T-helper 2 cell (primary cell): ENCODE measurements around the gene TRIP13.
"Not testable (repeated sequence)": the region's sequence is repeated elsewhere in the genome, so short reads cannot be mapped to it uniquely, and the experiment has no call there.

Source experiments
- DNase-seq, 5 experiments: peaks; one replicate each; pipeline versions ENCODE4 v3.0.0 to v3.0.0-alpha.2; 2012 to 2022

TRIP13 gene

GRCh38 chr5:921456-922435, 29.1 kb downstream of the TRIP13 start:
- no peak for DNase-seq

GRCh38 chr5:922436-923280, 30.0 kb downstream of the TRIP13 start:
- no peak for DNase-seq

- peak; percentile 34 to 76 (median 54) for DNase-seq
Measured at GRCh38 chr5:923281-923873, 30.7 kb downstream of the TRIP13 start.

GRCh38 chr5:926417-927171, 33.9 kb downstream of the TRIP13 start:
- peak in 1 of 5 experiments; percentile 29 for DNase-seq

DNA sequence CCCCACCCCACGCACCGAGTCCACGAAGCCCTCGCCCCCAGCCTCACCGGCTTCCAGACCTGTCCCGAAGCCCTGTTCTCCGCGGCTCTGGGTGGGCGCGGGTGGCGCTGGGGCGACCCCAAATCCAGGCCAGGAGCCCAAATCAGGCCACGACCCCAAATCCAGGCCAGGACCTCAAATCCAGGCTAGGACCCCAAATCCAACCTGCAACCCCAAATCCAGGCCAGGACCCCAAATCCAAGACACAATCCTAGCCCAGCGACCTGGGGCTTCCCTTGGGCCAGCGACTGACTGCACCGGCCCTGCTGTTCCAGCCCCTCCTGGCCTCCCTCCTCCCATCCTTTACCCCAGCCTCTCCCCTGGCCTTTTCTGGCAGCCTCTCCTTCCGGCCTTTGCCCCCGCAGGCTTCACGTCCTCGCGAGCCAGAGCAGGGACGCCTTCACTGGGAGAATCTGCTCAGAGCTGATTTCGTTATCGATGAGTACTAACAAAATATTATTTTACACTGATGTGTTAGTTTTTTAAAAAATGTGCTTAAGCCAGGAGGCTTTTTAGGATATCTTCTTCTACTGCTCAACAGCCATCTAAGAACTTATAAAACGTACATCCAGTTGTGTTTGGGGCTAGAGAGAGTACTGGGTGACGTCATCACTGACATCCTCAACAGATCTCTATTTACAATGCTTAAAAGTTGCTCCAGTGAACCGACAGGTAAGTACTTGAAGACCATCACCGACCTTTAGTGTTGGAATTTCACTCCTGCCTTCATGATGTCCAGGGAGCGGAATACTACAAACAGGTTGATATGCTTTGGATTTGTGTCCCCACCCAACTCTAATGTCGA, 34.7 kb downstream of the TRIP13 start:
- no peak for DNase-seq

GRCh38 chr5:929182-929581, 36.5 kb downstream of the TRIP13 start:
- not testable (repeated sequence) for DNase-seq

- DNase-seq = no peak
Measured at GRCh38 chr5:929596-929995, 36.9 kb downstream of the TRIP13 start.

DNA sequence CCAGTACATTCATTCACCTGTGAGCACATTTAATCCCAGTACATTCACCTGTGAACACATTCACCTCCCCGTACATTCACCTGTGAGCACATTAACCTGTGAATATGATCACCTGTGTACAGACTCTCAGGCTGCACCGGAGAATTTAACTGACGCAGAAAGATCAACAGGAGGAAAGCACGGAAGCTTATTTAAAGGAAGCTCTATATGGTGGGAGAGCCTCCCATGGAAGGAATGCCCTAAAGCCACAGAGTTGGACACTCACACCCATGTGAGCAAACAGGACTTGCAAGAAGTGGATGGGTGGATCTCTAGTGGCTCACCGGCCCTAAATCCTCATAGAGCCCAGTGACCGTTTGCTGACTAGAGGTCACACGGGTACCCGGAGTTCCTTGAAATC, 38.2 kb downstream of the TRIP13 start:
- DNase-seq = no peak

GRCh38 chr5:931570-932145, 39.0 kb downstream of the TRIP13 start:
- DNase-seq = no peak

DNA sequence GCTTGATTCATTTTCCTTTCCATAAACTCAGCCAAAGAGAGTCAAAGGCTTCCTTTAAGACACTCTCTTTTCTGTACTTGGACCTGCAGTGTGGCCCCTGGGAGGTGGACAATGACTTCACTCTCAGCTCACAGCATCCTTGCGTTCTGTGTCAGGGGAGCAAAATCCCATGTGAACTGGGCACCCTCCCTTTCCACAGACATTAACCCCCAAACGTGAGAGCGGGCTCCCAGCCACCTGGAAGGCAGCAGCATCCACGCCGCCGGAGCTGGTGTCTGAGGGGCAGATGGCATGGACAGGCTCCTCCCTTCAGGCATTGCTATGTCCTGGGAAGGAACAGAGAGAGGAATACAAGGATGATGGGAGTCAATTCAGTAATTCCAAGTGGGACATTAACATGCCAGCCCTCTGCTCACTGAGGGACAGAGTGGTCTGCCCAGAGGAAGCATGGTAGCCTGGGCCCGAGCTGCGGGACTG, 39.5 kb downstream of the TRIP13 start:
- no peak for DNase-seq

- no peak for DNase-seq
Measured at GRCh38 chr5:932628-933250, 40.1 kb downstream of the TRIP13 start.

GRCh38 chr5:933251-933861, 40.7 kb downstream of the TRIP13 start:
- DNase-seq = no peak

DNA sequence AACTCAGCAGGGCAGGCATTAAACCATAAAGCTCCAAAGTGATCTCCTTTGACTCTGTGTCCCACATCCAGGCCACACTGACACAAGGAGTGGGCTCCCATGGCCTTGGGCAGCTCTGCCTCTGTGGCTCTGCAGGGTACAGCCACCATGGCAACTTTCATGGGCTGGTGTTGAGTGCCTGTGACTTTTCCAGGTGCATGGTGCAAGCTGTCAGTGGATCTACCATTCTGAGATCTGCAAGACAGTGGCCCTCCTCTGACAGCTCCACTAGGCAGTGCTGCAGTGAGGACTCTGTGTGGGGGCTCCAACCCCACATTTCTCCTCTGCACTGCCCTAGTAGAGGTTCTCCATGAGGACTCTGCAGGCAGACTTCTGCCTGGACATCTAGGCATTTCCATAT, 41.3 kb downstream of the TRIP13 start:
- DNase-seq = not testable (repeated sequence)

- not testable (repeated sequence) for DNase-seq
Measured at GRCh38 chr5:934381-934967, 41.8 kb downstream of the TRIP13 start.

DNA sequence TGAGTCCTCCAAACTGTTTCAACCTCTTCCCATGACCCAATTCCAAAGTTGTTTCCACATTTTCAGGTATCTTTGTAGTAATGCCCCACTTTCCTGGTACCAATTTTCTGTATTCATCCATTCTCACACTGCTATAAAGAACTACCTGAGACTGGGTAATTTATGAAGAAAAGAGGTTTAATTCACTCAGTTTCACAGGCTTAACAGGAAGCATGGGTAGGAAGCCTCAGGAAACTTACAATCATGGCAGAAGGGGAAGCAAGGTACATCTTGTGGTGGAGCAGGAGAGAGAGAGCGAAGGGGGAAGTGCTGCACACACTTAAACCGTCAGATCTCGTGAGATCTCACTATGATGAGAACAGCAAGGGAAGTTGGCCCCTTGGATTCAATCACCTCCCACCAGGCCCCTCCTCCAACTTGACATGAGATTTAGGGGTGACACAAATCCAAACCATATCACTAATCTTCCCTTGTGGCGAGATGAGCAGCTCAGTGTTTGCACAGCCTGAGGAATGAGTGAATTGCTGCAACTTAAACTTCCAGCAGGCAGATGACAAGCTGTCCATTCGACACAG, 42.9 kb downstream of the TRIP13 start:
- peak in 1 of 5 experiments; percentile 58 for DNase-seq

DNA sequence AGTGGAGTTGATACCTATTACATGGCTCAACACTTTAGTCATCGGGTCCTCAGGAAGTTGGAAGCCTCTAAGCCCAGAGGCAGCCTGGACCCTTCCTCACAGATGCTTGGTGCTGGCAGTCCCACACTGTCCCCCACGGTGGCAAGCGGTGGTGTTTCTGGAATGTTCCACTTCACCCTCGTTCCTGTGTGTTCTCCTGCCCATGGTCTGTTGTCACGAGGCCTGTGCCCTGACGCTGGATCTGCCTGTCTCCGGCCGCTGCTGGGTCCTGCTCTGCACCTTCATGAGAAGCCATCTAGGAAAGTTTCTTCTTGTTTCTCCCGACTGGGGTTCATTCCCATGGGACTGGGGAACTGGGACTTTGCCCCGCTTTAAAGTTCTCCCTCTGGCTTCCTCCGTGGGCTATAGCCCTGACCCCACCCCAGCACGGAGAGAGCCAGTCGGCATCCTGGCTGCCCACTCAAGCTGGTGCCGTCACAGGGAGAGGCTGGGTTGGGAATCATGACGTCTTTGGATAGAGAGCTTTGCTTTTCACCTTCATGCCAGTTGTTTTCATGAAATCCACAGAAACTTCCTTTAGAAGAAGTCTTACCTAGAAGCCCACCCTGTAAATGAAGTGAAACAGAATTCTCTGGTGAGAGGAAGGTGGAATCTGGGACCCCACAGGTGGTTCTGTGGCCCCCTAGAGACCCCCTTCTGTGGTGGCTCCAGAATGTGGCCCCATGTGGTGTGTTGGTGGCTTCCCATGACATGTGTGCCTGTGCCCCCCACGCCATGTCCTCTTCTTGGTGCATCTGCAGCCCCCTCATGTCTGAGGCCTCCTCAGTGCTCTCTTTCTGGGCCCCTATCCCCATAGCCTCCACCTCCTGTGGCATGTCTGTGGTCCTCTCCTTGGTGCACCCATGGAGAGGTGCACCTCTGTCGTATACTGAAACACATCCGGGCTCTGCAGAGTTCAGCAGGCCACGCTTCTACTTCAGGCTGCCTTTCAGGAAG, 43.8 kb downstream of the TRIP13 start:
- DNase-seq = no peak

DNA sequence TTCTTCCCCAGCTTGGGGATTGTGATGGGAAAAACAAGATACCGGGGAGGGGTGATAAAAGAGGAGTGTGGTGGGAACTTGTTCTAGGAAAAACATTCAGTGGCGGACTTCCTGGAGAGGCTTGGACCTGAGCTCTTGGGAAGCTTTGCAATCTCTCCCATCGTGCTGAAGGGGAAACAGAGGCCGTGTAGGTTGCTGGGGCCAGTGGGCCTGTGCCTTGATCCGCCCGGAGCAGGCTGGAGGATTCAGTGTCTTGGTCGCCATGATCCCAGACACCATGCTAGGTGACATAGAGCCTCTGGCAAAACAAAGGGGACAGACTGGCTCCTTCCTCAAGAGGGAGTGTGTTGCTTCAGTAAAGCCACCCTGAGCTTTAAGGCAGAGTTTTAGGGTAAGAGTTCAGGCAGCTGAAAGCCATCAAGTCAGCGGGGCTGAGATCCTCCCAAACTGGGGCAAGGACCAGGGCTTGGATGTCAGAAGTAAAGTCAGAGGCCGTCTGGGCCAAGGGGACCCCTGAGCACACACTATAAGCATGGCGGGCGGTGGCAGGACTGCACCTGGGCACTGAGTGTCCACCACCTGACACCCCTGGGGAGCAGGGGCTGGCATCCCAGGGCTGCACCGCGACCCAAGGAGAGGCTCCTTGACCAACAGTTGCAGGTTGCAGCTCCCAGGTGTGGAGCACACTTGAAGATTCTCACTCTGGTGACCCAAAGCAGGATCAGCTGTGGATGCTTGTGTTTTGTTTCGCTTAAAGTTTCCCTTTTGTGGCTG, 44.7 kb downstream of the TRIP13 start:
- no peak for DNase-seq
